GM19035 (cell line): Measurements from ENCODE around the gene GPC3.
"Not testable (repeated sequence)": the region's sequence is repeated elsewhere in the genome, so short reads cannot be mapped to it uniquely, and the experiment has no call there.

Experiments used
- ATAC-seq: cut with Tn5 transposase; IDR thresholded peaks from one replicate; pipeline ENCODE4 v1.9.1; 2021; ENCODE audit not compliant: unreplicated experiment

GPC3 gene

GRCh38 chrX:133999031-133999705 lies 13.8 kb upstream of the GPC3 start:
- no peak for ATAC-seq

GRCh38 chrX:133995759-133996158 lies 10.4 kb upstream of the GPC3 start:
- ATAC-seq = no peak

DNA sequence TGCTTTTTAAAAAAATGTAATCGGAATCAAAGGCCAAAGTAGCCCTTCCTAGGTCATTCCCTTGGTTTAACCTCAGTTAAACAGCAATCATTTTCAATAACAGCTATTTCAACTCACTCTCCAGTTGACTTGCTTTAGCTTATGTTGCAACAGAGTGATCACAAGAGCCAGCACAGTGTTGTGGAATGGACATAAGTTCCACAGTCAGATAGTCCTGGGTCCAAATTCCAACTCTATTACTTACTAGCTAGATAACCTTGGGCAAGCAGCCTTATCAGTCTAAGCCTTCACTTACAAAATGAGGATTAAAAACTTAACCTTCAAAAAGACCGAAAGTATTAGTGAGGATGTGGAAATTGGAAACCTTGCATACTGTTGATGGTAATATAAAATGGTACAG lies 9.2 kb upstream of the GPC3 start:
- no peak for ATAC-seq

- no peak for ATAC-seq
Measured at GRCh38 chrX:133992882-133993281, 7.5 kb upstream of the GPC3 start.

- no peak for ATAC-seq
Measured at GRCh38 chrX:133991814-133992213, 6.4 kb upstream of the GPC3 start.

GRCh38 chrX:133991057-133991456 lies 5.7 kb upstream of the GPC3 start:
- not testable (repeated sequence) for ATAC-seq

DNA sequence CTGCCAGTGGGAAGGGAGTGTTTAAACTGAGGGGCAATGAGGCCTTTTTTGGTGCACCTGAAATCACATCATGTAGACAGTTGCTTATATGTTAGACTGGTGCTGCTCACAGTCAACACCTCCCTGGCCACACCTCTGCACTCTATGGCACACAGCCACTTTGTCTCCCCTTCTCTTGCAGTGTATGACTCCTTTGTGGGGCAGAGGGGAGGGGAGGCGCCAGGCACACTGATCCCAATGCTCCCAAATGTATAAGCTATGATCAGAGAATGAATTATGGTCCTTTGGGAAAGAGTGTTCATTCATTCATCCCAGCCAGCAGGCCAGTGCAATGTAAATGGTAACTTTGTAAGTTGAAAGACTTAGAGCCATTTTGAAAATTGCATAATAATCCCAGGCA lies 4.6 kb upstream of the GPC3 start:
- ATAC-seq = no peak

- no peak for ATAC-seq
Measured at GRCh38 chrX:133989490-133989889, 4.1 kb upstream of the GPC3 start.

DNA sequence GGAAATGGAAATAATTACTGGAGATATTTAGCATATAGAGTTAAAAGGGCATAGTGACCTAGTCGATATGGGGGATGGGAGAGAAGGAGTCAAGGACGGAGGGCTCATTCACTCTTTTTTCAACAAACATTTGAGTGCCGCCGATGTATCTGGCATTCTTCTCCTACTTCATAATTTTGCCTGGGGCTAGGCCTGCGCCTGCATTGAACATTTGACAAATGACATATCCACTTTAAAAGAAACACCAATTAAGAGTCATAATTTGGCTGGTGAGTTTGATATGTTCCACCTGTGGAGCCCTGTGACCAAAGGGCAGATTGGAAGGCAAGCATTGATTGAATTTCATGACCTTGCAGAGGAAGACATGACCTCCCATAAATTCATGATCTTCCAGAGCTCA lies 2.6 kb upstream of the GPC3 start:
- no peak for ATAC-seq

GRCh38 chrX:133987188-133987587 lies 1.8 kb upstream of the GPC3 start:
- ATAC-seq = no peak

- no peak for ATAC-seq
Measured at GRCh38 chrX:133985967-133986683, 731 bp upstream of the GPC3 start.

DNA sequence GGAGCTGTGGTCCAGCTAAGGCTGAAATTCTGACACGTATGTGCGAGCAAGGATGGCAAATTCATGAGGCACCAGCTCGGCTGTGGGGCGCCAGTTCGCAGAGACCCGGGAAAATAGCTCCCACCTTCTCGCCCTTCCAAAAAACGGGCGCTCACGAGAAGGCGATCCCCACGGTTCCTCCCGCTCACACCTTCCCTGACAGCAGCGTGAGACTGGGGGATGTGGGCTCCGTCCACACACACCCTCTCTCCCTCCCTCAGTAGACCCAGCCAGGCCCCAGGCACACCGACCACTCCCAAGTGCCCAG lies 584 bp downstream of the GPC3 start:
- no peak for ATAC-seq

GRCh38 chrX:133983974-133984845 lies 1.2 kb downstream of the GPC3 start:
- ATAC-seq = no peak

GRCh38 chrX:133983256-133983973 lies 2.0 kb downstream of the GPC3 start:
- ATAC-seq = no peak

DNA sequence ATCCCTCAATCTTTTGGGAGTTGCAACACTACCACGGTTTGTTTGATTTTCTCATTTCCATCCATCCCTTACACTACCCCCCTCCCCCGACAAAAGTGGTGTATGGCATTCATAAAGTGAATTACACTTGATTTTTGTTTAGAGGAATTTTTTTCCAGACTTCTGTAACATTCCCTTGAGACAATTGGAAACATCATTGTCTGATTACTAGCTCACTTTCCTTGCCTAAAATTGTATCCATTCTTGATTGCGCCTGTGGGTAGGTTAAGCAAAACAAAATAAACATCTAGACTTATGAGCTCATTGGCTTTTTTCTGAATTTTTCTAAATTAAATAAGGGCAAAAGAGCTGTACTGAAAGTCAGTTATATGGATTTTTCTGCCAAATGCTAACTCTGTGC lies 3.5 kb downstream of the GPC3 start:
- no peak for ATAC-seq

DNA sequence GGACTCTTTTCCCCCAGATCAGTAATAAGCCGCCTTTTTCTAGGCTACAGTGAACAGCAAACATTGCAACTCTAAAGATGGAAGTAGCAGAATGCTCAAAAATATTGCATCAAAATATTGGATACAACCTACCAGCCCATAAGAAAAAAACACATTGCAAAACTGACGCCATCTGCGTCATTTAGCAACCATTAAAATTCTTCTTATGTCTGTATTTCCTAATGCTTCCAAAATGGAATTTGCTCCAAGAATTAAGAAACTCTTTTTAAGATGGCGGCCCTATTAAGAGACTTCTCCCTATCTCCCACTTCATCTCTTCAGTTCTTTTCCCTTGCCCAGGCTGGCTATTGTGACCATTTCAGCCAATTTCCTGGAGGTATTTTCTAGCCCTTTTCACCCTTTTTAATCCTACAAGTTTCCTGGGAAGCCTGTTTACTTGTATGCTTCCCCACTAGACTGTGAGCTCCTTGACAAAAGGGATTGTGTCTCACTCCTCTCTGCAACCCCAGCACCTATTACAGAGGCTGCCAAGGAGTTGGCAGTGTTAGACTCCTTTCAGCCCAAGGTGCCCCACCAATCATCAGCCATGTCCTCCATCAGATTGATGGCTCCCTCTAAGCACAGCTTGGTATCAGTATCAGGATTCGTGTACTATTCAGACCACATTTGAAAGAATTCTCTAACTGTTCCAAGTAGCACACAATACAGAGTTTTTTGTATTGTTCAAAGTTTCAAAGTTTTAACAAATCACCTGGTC lies 4.4 kb downstream of the GPC3 start:
- ATAC-seq = no peak

- no peak for ATAC-seq
Measured at GRCh38 chrX:133980406-133980805, 5.0 kb downstream of the GPC3 start.

DNA sequence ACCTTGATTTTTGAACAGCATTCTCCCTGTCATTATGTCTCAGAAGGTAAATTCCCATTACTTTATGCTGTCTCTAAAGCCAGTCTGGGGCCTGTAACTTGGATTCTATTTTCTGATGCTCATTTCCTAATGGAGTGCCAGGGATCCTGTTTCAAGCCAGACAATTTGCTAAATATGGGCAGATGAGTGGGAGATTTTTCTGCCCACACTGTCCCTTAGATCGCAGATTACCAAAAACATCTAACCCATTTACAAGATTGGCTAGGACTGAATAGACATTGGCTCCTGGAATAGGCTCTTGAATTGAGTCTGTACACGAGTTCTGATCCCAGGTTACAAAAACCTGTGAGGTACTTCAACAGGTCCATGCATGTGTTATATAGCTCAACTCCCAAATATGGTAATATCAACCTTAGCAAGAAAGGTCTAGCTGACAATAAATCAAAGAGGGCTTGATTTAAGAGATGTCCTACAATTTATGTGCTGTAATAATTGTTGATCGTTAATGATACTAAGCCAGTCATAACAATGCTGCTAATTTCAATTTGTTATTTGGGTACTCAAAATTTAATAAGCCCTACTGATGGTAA lies 5.7 kb downstream of the GPC3 start:
- no peak for ATAC-seq

DNA sequence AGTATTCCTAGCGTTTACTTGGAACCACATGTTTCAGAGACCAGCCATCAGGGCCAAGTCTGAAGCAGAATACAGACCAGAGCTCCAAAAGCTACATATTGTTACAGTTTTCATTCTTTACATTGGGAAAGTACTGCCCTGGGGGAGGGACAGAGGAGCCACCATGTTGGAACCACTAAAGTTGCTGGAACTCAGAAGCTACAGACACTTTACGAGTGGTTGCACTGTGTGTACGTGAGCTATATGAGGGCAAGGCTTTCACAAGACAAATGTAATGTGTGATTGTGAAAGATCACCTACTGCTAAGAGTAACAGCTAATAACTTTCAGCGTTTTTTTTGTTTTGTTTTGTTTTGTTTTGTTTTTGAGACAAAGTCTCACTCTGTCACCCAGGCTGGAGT lies 11.7 kb downstream of the GPC3 start:
- no peak for ATAC-seq

- ATAC-seq = no peak
Measured at GRCh38 chrX:133972916-133973315, 12.5 kb downstream of the GPC3 start.
